GM12891 (cell line): Measurements from ENCODE around the gene MFAP1.

Experiments
- POLR2A ChIP-seq: IDR thresholded peaks from 2 replicates; pipeline ENCODE4 v1.6.1; 2011; ENCODE audit warnings: low read depth, low read length, control low read depth
- POLR2AphosphoS5 ChIP-seq: IDR thresholded peaks from 2 replicates; pipeline ENCODE4 v1.6.1; 2011; ENCODE audit warnings: low read depth, low read length, control low read depth
- TAF1 ChIP-seq: IDR thresholded peaks from 2 replicates; pipeline ENCODE4 v1.6.1; 2011; ENCODE audit warnings: low read depth, low read length, control low read depth

DNA sequence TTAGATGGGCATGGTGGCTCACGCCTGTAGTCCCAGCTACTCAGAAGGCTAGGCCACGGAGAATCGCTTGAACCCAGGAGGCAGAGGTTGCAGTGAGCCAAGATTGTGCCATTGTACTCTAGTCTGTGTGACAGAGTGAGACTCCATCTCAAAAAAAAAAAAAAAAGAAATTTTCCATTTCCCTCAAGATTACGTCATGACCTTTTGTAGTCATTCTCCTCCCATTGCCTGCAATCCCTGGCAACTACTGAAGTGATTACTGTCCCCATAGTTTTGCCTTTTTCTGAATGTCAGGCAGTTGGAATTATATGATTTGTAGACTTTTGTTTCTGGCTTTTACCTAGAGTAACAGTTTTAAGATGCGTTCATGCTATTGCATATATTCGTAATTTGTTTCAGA, 30.3 kb upstream of the MFAP1 start:
- TF ChIP-seq POLR2AphosphoS5 (no peak), TAF1 (no peak), POLR2A (no peak)
